Loucy (cell line): ENCODE results near the gene CCDC148.
A peak's percentile ranks its signal among the peaks of the same experiment; 100 is the strongest.

Experiments
- H2AFZ ChIP-seq: fragments of 200-600 bp; sonication (generic); 2 replicates; pipeline ENCODE4 v1.6.0; 2016; ENCODE audit warnings: antibody characterized with exemption, mild to moderate bottlenecking, low read length, moderate library complexity
- H3F3A ChIP-seq: fragments of 200-600 bp; 2 replicates; pipeline ENCODE4 v1.6.0; 2016; ENCODE audit warnings: antibody characterized with exemption, low read depth, mild to moderate bottlenecking
- H3K27me3 ChIP-seq: fragments of 200-600 bp; sonication (generic); 2 replicates; pipeline ENCODE4 v1.6.1; 2014; ENCODE audit warnings: low read length, mild to moderate bottlenecking; ENCODE audit not compliant: insufficient read depth, poor library complexity, severe bottlenecking
- H3K36me3 ChIP-seq: fragments of 200-600 bp; sonication (generic); 2 replicates; pipeline ENCODE4 v1.6.1; 2016; ENCODE audit warnings: low read length; ENCODE audit not compliant: insufficient read depth
- H3K4me1 ChIP-seq: fragments of 200-600 bp; sonication (generic); 2 replicates; pipeline ENCODE4 v1.5.1; 2014; ENCODE audit warnings: low read length, mild to moderate bottlenecking; ENCODE audit not compliant: insufficient read depth, poor library complexity, severe bottlenecking
- H3K4me2 ChIP-seq: fragments of 200-600 bp; sonication (generic); 2 replicates; pipeline ENCODE4 v1.6.0; 2014; ENCODE audit warnings: antibody characterized with exemption, low read length, low read depth, mild to moderate bottlenecking; ENCODE audit not compliant: poor library complexity, severe bottlenecking
- H3K4me3 ChIP-seq: fragments of 200-600 bp; sonication (generic); 2 replicates; pipeline ENCODE4 v1.5.1; 2014; ENCODE audit warnings: low read length, mild to moderate bottlenecking, mixed read lengths; ENCODE audit not compliant: poor library complexity, severe bottlenecking
- H3K79me2 ChIP-seq: fragments of 200-600 bp; sonication (generic); 2 replicates; pipeline ENCODE4 v1.6.1; 2014; ENCODE audit warnings: low read length; ENCODE audit not compliant: insufficient read depth
- H3K9ac ChIP-seq: fragments of 200-600 bp; sonication (generic); 2 replicates; pipeline ENCODE4 v1.6.0; 2014; ENCODE audit warnings: mild to moderate bottlenecking, low read depth, low read length, moderate library complexity; ENCODE audit not compliant: poor library complexity, severe bottlenecking
- H3K9me2 ChIP-seq: fragments of 200-600 bp; sonication (generic); replicated peaks from 2 replicates; pipeline ENCODE4 v1.6.1; 2016; ENCODE audit warnings: low read depth, low read length, mixed read lengths
- H3K9me3 ChIP-seq: fragments of 200-600 bp; sonication (generic); 2 replicates; pipeline ENCODE4 v1.6.1; 2014; ENCODE audit warnings: mild to moderate bottlenecking, antibody characterized with exemption, low read length, low read depth; ENCODE audit not compliant: insufficient read depth
- H4K20me1 ChIP-seq: fragments of 200-600 bp; sonication (generic); 2 replicates; pipeline ENCODE4 v1.6.0; 2014; ENCODE audit warnings: antibody characterized with exemption, low read length, mild to moderate bottlenecking; ENCODE audit not compliant: insufficient read depth, poor library complexity, severe bottlenecking
- CTCF ChIP-seq: fragments of 200-600 bp; sonication (generic); conservative IDR thresholded peaks from 2 replicates; pipeline ENCODE4 v1.5.1; 2014; ENCODE audit warnings: mild to moderate bottlenecking, antibody characterized with exemption, low read length
- EZH2phosphoT487 ChIP-seq: fragments of 200-600 bp; IDR thresholded peaks from 2 replicates; pipeline ENCODE4 v1.6.1; 2018; ENCODE audit warnings: antibody characterized with exemption, mild to moderate bottlenecking, moderate library complexity, borderline replicate concordance

The CCDC148 gene

GRCh38 chr2:158459161-158460003 is 2.8 kb upstream of the CCDC148 start:
- Histone ChIP-seq H3K9me3 (no peaks in the 10 kb centered on the region), H4K20me1 (peaks cover 47% of the 10 kb centered on the region), H3K9me2 (no peaks in the 10 kb centered on the region), H3K79me2 (peaks cover 58% of the 10 kb centered on the region), H3K27me3 (no peaks in the 10 kb centered on the region), H3K4me3 (peak overlapping the region; percentile 88), H3F3A (no peaks in the 10 kb centered on the region), H3K4me1 (peaks cover 59% of the 10 kb centered on the region), H3K9ac (peak overlapping the region; percentile 77), H3K4me2 (peak overlapping the region; percentile 89), H3K36me3 (no peaks in the 10 kb centered on the region), H2AFZ (no peak overlapping the region)
- no peak for TF ChIP-seq EZH2phosphoT487
- no peak for TF ChIP-seq CTCF

- peak overlapping the region; percentile 89 for H3K4me2 ChIP-seq
- H3K36me3 ChIP-seq: no peaks in the 10 kb centered on the region
- H3K9me3 ChIP-seq: no peaks in the 10 kb centered on the region
- no peaks in the 10 kb centered on the region for H3K9me2 ChIP-seq
- peaks cover 45% of the 10 kb centered on the region for H4K20me1 ChIP-seq
- TF ChIP-seq CTCF (no peak), EZH2phosphoT487 (no peak)
- H3K27me3 ChIP-seq: peaks cover 6% of the 10 kb centered on the region
- H2AFZ ChIP-seq: no peak overlapping the region
- peak overlapping the region; percentile 77 for H3K9ac ChIP-seq
- peaks cover 54% of the 10 kb centered on the region for H3K79me2 ChIP-seq
- peak overlapping the region; percentile 88 for H3K4me3 ChIP-seq
- H3F3A ChIP-seq: no peaks in the 10 kb centered on the region
- H3K4me1 ChIP-seq: peaks cover 54% of the 10 kb centered on the region
Measured at GRCh38 chr2:158458617-158458920, 2.0 kb upstream of the CCDC148 start.

DNA sequence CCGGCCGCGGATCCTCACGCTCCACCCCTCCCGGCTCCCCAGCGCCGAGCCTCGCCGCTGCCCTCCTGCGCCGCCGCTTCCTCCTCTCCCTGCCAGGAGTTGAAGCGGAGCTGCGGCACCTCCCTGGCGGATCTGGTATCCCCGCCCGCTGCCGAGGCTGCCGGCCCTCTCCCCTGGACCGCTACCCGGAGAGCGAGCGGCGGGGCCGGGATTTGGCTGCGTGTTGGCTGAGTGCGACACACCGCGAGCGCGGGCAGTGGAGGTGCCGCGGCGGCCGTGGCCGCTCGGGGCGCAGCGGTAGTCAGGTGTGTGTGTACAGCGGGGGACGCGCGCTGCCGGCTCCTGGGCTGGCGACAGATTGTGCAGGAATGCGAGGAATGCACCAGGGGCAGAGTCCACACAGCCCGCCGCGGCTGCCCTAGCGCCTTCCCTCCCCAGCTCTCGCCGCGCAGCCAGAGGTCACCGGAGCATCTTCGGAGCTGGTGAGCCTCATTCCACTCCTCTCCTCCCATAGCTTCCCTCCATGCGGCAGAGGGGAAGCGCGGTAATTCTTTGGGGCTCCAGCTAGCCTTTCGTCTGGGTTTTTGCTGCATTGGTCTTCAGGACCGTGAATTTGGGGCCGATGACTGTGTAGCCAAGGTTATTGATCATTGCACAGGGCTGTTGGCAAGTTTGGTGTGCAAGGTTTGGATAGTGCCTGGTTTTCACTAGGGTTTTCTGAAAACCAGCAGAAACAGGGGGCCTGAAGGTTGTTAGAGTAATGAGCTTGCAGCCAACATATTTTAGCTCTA is 1.5 kb upstream of the CCDC148 start:
- Histone ChIP-seq H3K9me2 (no peaks in the 10 kb centered on the region), H2AFZ (peak overlapping the region; percentile 84), H3F3A (no peaks in the 10 kb centered on the region), H3K27me3 (peaks cover 6% of the 10 kb centered on the region), H3K4me3 (peak overlapping the region; percentile 88), H4K20me1 (peaks cover 41% of the 10 kb centered on the region), H3K79me2 (peaks cover 48% of the 10 kb centered on the region), H3K36me3 (no peaks in the 10 kb centered on the region), H3K9ac (peak overlapping the region; percentile 77), H3K4me2 (peak overlapping the region; percentile 89), H3K4me1 (peaks cover 49% of the 10 kb centered on the region), H3K9me3 (no peaks in the 10 kb centered on the region)
- TF ChIP-seq CTCF (peak; percentile 37), EZH2phosphoT487 (no peak)
